SH-SY5Y (cell line): ENCODE data around the gene AKAP8L.

ENCODE experiments used
- GATA2 ChIP-seq: IDR thresholded peaks from 2 replicates; pipeline ENCODE4 v1.6.1; 2011; ENCODE audit warnings: mild to moderate bottlenecking, low read depth, low read length
- GATA3 ChIP-seq: IDR thresholded peaks from 2 replicates; pipeline ENCODE4 v1.6.1; 2011; ENCODE audit warnings: low read depth, mild to moderate bottlenecking, low read length, moderate library complexity

DNA sequence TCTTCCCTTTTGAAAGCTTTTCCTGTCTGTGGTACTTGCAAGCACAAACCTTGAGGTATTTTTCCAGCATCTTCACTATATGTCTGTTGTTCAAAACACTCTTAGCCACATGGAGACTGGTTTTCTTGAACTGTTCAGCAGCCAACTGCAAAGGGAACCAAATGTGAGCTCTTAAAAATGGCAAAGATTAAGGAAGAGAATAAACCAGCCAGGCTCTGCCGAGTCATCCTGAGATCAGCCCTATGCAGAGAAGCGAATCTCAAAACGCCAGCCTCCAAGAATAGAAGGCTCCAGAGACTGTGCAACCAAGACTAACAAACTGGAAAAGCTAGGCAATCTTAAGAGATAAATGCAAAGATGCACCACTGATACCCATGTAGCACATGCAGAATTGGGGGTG lies 59.9 kb downstream of the AKAP8L start:
- no peak for TF ChIP-seq GATA3
- no peak for TF ChIP-seq GATA2
